Measurements from ENCODE around the gene HS3ST6. TPM values are rescaled to one million over a fixed set of nuclear protein-coding genes. Genes with fewer than 3 reads are reported as not detected.
"Not testable (repeated sequence)": the region's sequence is repeated elsewhere in the genome, so short reads cannot be mapped to it uniquely, and the experiment has no call there.

Gene HS3ST6
- total RNA-seq, 1 experiment from 2014 or later, result not detected

- ChIA-PET CTCF (no interaction called here), POLR2A (no interaction called here)
- BruUV-seq (replicated peaks), result no TSS peak
- Histone ChIP-seq H3K9me3 (no peaks in the 10 kb centered on the region), H3K27me3 (replicated peaks; ENCODE audit: control insufficient read depth, insufficient read depth, low read length) (no peaks in the 10 kb centered on the region; the same call in none of the 2 replicates), H3K36me3 (ENCODE audit: control insufficient read depth, insufficient read depth, low read length) (no peaks in the 10 kb centered on the region), H3K4me3 (ENCODE audit: low read depth, low read length) (no peak overlapping the region), H3K4me1 (peaks cover 3% of the 10 kb centered on the region; the same call in 1 of the 2 replicates)
- intact Hi-C loops (cut with micrococcal nuclease; ENCODE audit: unreplicated experiment), result no loop called here
- no peak overlapping the region for H3K27ac Mint-ChIP-seq (ENCODE audit: unreplicated experiment)
- no peaks in the 10 kb centered on the region for H3K9me3 Mint-ChIP-seq (ENCODE audit: unreplicated experiment)
- H3K27me3 Mint-ChIP-seq (ENCODE audit: insufficient read depth, unreplicated experiment), result peaks cover 3% of the 10 kb centered on the region
- peak; percentile 50 to 57 for DNase-seq
- TF ChIP-seq CTCF (IDR thresholded peaks at IDR 0.05; ENCODE audit: insufficient read depth in 1 of 2, low read depth in 1 of 2, low read length in 1 of 2, severe bottlenecking in 1 of 2, unreplicated experiment in 1 of 2), result peak in 1 of 2 experiments; percentile 39
- H3K4me3 Mint-ChIP-seq (ENCODE audit: unreplicated experiment), result no peak overlapping the region
- no peaks in the 10 kb centered on the region for H3K36me3 Mint-ChIP-seq (ENCODE audit: insufficient read depth, unreplicated experiment)
- H3K4me1 Mint-ChIP-seq (ENCODE audit: low read depth, unreplicated experiment), result no peaks in the 10 kb centered on the region
Measured at GRCh38 chr16:1923299-1924034, 5.3 kb upstream of the HS3ST6 start.

DNA sequence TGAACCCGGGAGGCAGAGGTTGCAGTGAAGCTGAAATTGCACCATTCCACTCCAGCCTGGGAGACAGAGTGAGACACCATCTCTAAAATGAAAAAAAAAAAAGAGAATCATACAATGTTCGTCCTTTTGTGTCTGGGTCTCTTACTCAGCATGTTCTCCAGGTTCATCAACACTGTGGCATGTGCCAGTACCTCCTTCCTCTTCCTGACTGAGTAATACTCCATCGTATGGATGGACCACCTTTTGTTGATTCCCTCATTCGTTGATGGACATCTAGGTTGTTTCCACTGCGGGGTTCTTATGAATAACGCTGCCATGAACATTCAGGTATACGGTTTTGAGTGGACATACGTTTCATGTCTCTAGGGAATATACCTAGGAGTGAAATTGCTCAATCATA, 4.1 kb upstream of the HS3ST6 start:
- Histone ChIP-seq H3K9me3 (no peaks in the 10 kb centered on the region), H3K4me1 (peaks cover 3% of the 10 kb centered on the region; the same call in 1 of the 2 replicates), H3K36me3 (ENCODE audit: control insufficient read depth, insufficient read depth, low read length) (no peaks in the 10 kb centered on the region), H3K27me3 (replicated peaks; ENCODE audit: control insufficient read depth, insufficient read depth, low read length) (no peaks in the 10 kb centered on the region; the same call in none of the 2 replicates), H3K4me3 (ENCODE audit: low read depth, low read length) (no peak overlapping the region)
- H3K27me3 Mint-ChIP-seq (ENCODE audit: insufficient read depth, unreplicated experiment), result peaks cover 3% of the 10 kb centered on the region
- no peak for DNase-seq
- intact Hi-C loops (cut with micrococcal nuclease; ENCODE audit: unreplicated experiment), result no loop called here
- no peak for TF ChIP-seq CTCF (IDR thresholded peaks at IDR 0.05; ENCODE audit: insufficient read depth in 1 of 2, low read depth in 1 of 2, low read length in 1 of 2, severe bottlenecking in 1 of 2, unreplicated experiment in 1 of 2)
- no peak overlapping the region for H3K4me3 Mint-ChIP-seq (ENCODE audit: unreplicated experiment)
- no TSS peak for BruUV-seq (replicated peaks)
- H3K27ac Mint-ChIP-seq (ENCODE audit: unreplicated experiment), result no peak overlapping the region
- ChIA-PET POLR2A (no interaction called here), CTCF (no interaction called here)
- no peaks in the 10 kb centered on the region for H3K4me1 Mint-ChIP-seq (ENCODE audit: low read depth, unreplicated experiment)
- no peaks in the 10 kb centered on the region for H3K9me3 Mint-ChIP-seq (ENCODE audit: unreplicated experiment)
- no peaks in the 10 kb centered on the region for H3K36me3 Mint-ChIP-seq (ENCODE audit: insufficient read depth, unreplicated experiment)

- Mint-ChIP-seq H3K4me3 (ENCODE audit: unreplicated experiment) (no peak overlapping the region), H3K9me3 (ENCODE audit: unreplicated experiment) (no peaks in the 10 kb centered on the region), H3K27me3 (ENCODE audit: insufficient read depth, unreplicated experiment) (peaks cover 6% of the 10 kb centered on the region), H3K36me3 (ENCODE audit: insufficient read depth, unreplicated experiment) (no peaks in the 10 kb centered on the region), H3K27ac (ENCODE audit: unreplicated experiment) (no peak overlapping the region), H3K4me1 (ENCODE audit: low read depth, unreplicated experiment) (no peaks in the 10 kb centered on the region)
- Histone ChIP-seq H3K4me3 (ENCODE audit: low read depth, low read length) (no peak overlapping the region), H3K27me3 (replicated peaks; ENCODE audit: control insufficient read depth, insufficient read depth, low read length) (no peaks in the 10 kb centered on the region; the same call in none of the 2 replicates), H3K9me3 (no peaks in the 10 kb centered on the region), H3K36me3 (ENCODE audit: control insufficient read depth, insufficient read depth, low read length) (no peaks in the 10 kb centered on the region), H3K4me1 (peaks cover 3% of the 10 kb centered on the region; the same call in 1 of the 2 replicates)
- no TSS peak for BruUV-seq (replicated peaks)
- CTCF ChIA-PET, result interaction anchor here (0.6 kb wide), 1 partner anchor 14 kb away, joined by 3 read pairs; no protein-coding TSS in a partner anchor
- peak in 1 of 2 experiments; percentile 41 for DNase-seq
- intact Hi-C loops (cut with micrococcal nuclease; ENCODE audit: unreplicated experiment), result no loop called here
- TF ChIP-seq CTCF (IDR thresholded peaks at IDR 0.05; ENCODE audit: insufficient read depth in 1 of 2, low read depth in 1 of 2, low read length in 1 of 2, severe bottlenecking in 1 of 2, unreplicated experiment in 1 of 2), result no peak
- POLR2A ChIA-PET, result no interaction called here
Measured at GRCh38 chr16:1920727-1921171, 2.5 kb upstream of the HS3ST6 start.

DNA sequence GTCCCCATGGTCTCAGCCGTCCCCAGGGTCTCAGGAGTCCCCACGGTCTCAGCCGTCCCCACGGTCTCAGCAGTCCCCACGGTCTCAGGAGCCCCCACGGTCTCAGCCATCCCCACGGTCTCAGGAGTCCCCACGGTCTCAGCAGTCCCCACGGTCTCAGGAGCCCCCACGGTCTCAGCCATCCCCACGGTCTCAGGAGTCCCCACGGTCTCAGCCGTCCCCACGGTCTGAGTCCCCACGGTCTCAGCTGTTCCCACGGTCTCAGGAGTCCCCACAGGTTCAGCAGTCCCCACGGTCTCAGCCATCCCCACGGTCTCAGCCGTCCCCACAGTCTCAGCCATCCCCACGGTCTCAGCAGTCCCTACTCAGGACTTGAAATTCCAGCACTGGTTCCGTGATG, 1.9 kb upstream of the HS3ST6 start:
- H3K4me1 Mint-ChIP-seq (ENCODE audit: low read depth, unreplicated experiment); H3K36me3 Mint-ChIP-seq (ENCODE audit: insufficient read depth, unreplicated experiment); H3K36me3 ChIP-seq (ENCODE audit: control insufficient read depth, insufficient read depth, low read length); BruUV-seq (replicated peaks); H3K4me3 ChIP-seq (ENCODE audit: low read depth, low read length); POLR2A ChIA-PET; intact Hi-C loops (cut with micrococcal nuclease; ENCODE audit: unreplicated experiment); H3K9me3 ChIP-seq; H3K27me3 Mint-ChIP-seq (ENCODE audit: insufficient read depth, unreplicated experiment); H3K27ac Mint-ChIP-seq (ENCODE audit: unreplicated experiment); H3K4me3 Mint-ChIP-seq (ENCODE audit: unreplicated experiment); CTCF ChIA-PET; DNase-seq; H3K4me1 ChIP-seq; H3K27me3 ChIP-seq (replicated peaks; ENCODE audit: control insufficient read depth, insufficient read depth, low read length); H3K9me3 Mint-ChIP-seq (ENCODE audit: unreplicated experiment): not testable (repeated sequence)

All from Caco-2 (cell line).